ENCODE data around the gene INVS. TPM values are rescaled to one million over a fixed set of nuclear protein-coding genes. Genes with fewer than 3 reads are reported as not detected.
"Not testable (repeated sequence)": the region's sequence is repeated elsewhere in the genome, so short reads cannot be mapped to it uniquely, and the experiment has no call there.

INVS gene
- total RNA-seq, 1 donor from 2014 or later, result 25.6 TPM

DNA sequence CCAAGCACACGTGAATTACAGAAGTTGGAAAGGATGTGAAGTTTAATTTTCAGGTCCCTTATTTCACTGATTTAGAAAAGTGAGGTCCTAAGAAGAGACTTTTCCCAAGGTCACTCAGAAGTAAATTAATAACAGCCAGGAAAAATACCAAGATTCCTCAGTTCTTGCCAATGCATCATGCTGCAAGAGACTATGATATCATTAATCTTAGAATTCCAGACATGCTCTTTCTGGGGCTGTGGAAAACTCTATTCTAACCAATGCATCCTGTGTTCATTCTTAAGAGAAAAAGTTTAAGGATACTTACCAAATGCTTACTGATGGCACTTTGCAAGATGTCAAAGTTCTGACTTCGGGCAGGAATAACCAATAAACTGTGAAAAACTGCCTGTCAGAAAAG is 210.9 kb downstream of the INVS start:
- H3K4me3 Mint-ChIP-seq, result no peak overlapping the region
- H3K27ac Mint-ChIP-seq (ENCODE audit: unreplicated experiment), result no peak overlapping the region
- H3K9me3 Mint-ChIP-seq, result peaks cover 6% of the 10 kb centered on the region
- peaks cover 59% of the 10 kb centered on the region for H3K36me3 Mint-ChIP-seq (ENCODE audit: low read depth)
- TF ChIP-seq, protein P1, sequence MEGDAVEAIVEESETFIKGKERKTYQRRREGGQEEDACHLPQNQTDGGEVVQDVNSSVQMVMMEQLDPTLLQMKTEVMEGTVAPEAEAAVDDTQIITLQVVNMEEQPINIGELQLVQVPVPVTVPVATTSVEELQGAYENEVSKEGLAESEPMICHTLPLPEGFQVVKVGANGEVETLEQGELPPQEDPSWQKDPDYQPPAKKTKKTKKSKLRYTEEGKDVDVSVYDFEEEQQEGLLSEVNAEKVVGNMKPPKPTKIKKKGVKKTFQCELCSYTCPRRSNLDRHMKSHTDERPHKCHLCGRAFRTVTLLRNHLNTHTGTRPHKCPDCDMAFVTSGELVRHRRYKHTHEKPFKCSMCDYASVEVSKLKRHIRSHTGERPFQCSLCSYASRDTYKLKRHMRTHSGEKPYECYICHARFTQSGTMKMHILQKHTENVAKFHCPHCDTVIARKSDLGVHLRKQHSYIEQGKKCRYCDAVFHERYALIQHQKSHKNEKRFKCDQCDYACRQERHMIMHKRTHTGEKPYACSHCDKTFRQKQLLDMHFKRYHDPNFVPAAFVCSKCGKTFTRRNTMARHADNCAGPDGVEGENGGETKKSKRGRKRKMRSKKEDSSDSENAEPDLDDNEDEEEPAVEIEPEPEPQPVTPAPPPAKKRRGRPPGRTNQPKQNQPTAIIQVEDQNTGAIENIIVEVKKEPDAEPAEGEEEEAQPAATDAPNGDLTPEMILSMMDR (conservative IDR thresholded peaks at IDR 0.05), result no peak
- DNase-seq (ENCODE audit: low read depth, low spot score), result no peak
- H3K4me1 Mint-ChIP-seq, result no peaks in the 10 kb centered on the region
- no peaks in the 10 kb centered on the region for H3K27me3 Mint-ChIP-seq (ENCODE audit: low read depth)

DNA sequence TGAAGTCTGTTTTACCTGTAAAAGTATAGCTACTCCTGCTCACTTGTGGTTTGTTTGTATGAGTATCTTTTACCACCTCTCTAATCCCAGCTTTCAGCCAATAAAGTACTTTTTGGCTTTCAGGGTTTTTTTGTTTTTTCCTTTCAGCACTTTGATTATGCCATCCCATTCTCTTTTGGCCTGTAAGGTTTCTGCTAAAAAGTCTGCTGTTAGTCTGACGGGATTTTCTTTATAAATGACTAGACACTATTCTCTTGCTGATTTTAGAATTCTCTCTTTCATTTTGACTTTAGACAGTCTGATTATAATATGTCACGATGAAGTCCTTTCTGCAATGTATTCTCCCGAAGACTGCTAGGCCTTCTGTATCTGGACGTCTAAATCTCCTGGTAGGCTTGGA is 216.5 kb downstream of the INVS start:
- TF ChIP-seq, protein P1 (conservative IDR thresholded peaks at IDR 0.05), result no peak
- DNase-seq (ENCODE audit: low read depth, low spot score), result no peak
- Mint-ChIP-seq H3K4me3 (no peak overlapping the region), H3K4me1 (no peaks in the 10 kb centered on the region), H3K9me3 (peaks cover 16% of the 10 kb centered on the region), H3K36me3 (ENCODE audit: low read depth) (peaks cover 61% of the 10 kb centered on the region), H3K27me3 (ENCODE audit: low read depth) (no peaks in the 10 kb centered on the region), H3K27ac (ENCODE audit: unreplicated experiment) (no peak overlapping the region)

DNA sequence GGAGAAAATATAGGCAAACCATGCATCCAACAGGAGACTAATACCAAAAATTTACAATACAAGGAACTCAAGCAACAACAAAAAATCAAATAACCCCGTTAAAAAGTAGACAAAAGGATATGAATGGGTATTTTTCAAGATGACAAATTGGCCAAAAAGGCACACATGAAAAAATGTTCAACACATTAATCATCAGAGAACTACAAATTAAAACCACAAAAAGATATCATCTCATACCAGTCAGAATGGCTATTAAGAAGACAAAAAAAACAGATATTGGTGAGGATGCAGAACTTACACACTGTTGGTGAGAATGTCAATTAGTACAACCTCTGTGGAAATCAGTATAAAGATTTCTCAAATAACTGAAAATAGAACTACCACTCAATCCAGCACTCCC is 218.7 kb downstream of the INVS start:
- Mint-ChIP-seq H3K27ac (ENCODE audit: unreplicated experiment) (no peak overlapping the region), H3K9me3 (peaks cover 16% of the 10 kb centered on the region), H3K27me3 (ENCODE audit: low read depth) (no peaks in the 10 kb centered on the region), H3K4me1 (peaks cover under 1% of the 10 kb centered on the region), H3K36me3 (ENCODE audit: low read depth) (peaks cover 47% of the 10 kb centered on the region), H3K4me3 (no peak overlapping the region)
- TF ChIP-seq, protein P1 (conservative IDR thresholded peaks at IDR 0.05), result no peak
- no peak for DNase-seq (ENCODE audit: low read depth, low spot score)

DNA sequence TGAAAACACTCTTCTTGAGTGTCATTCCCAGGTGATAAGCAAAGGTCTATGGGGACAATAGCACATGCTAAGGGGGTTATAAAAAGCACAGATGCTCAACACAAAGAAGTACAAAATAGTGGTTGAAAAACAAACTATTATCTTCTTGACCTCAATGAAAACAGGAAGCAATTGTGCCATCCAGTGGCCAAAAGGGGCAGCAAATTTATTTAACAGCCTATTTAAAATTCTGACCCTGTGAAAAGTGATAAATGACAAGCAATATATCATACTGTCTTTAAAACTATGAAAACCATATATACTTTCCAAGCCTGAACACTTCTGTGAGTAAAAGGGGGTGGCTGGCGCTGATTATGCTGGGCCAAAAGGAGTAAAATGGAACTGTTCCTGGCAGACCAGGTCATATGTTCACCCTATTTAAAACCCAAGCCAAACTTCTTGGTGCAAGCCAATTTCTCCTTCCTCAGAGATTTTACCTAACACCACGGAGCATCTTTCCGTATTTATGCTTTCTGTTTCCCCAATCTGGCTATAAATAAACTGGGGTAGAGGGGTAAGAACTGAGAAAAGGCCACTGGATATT is 224.0 kb downstream of the INVS start:
- H3K4me3 Mint-ChIP-seq, result no peak overlapping the region
- H3K36me3 Mint-ChIP-seq (ENCODE audit: low read depth), result peaks cover 12% of the 10 kb centered on the region
- H3K9me3 Mint-ChIP-seq, result no peaks in the 10 kb centered on the region
- no peak overlapping the region for H3K27ac Mint-ChIP-seq (ENCODE audit: unreplicated experiment)
- peak; percentile 44 for DNase-seq (ENCODE audit: low read depth, low spot score)
- H3K27me3 Mint-ChIP-seq (ENCODE audit: low read depth), result no peaks in the 10 kb centered on the region
- TF ChIP-seq, protein P1 (conservative IDR thresholded peaks at IDR 0.05), result peak; percentile 81
- peaks cover 4% of the 10 kb centered on the region for H3K4me1 Mint-ChIP-seq

DNA sequence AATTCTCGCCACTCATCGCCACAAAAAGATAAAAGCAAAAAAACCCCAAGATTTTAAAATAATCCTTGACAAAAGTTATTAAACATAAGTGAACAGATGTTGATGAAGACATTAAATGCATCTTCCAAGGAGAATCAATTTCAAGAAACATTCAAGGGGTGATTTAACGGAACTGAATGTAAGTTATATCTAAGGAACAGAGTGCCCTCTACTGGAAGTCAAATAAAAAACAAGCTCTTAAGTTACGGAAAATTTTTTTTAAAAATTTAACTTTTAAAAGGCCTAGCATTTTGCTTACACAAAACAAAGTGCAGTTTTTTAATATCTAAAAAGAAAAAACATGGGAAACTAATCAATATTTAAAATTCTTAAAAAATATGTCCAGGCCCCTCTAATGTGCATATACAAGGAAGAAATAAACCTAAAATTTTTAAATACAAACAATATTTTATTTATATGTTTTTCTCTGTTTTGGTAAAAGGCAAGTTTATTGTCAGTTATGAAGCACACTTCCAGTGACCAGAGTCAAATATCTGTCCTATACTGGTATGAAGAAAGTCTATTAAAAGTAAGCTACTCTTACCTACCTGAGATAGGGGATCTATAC is 225.7 kb downstream of the INVS start:
- DNase-seq (ENCODE audit: low read depth, low spot score), result no peak
- TF ChIP-seq, protein P1 (conservative IDR thresholded peaks at IDR 0.05), result peak; percentile 72
- Mint-ChIP-seq H3K4me3 (no peak overlapping the region), H3K27me3 (ENCODE audit: low read depth) (no peaks in the 10 kb centered on the region), H3K9me3 (no peaks in the 10 kb centered on the region), H3K4me1 (peaks cover 4% of the 10 kb centered on the region), H3K27ac (ENCODE audit: unreplicated experiment) (no peak overlapping the region), H3K36me3 (ENCODE audit: low read depth) (peaks cover 12% of the 10 kb centered on the region)

DNA sequence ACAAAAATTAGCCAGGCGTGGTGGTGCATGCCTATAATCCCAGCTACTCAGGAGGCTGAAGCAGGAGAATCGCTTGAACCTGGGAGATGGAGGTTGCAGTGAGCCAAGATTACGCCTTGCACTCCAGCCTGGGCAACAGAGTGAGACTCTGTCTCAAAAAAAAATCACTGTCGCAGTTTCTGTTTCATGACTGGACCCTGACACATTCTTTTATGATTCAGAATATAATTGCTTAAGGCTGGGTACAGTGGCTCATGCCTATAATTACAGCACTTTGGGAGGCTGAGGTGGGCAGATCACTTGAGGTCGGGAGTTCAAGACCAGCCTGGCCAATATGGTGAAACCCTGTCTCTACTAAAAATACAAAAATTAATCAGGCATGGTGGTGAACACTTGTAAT is 239.7 kb downstream of the INVS start:
- not testable (repeated sequence) for H3K4me3 Mint-ChIP-seq; H3K27me3 Mint-ChIP-seq (ENCODE audit: low read depth); H3K27ac Mint-ChIP-seq (ENCODE audit: unreplicated experiment); DNase-seq (ENCODE audit: low read depth, low spot score); H3K9me3 Mint-ChIP-seq; H3K4me1 Mint-ChIP-seq
- H3K36me3 Mint-ChIP-seq (ENCODE audit: low read depth), result peaks cover 18% of the 10 kb centered on the region

Measured in neural crest cell (in vitro differentiated cells).